Measurements from ENCODE around the gene TRMT1.

The TRMT1 gene

GRCh38 chr19:13092606-13093235, 23.8 kb downstream of the TRMT1 start:
- in situ Hi-C loops (cut with HindIII; ENCODE audit: low sequenced_read_pairs), result no loop called here

- in situ Hi-C loops (cut with HindIII; ENCODE audit: low sequenced_read_pairs), result no loop called here
These were observed 24.4 kb downstream of the TRMT1 start for GRCh38 chr19:13092158-13092543.

DNA sequence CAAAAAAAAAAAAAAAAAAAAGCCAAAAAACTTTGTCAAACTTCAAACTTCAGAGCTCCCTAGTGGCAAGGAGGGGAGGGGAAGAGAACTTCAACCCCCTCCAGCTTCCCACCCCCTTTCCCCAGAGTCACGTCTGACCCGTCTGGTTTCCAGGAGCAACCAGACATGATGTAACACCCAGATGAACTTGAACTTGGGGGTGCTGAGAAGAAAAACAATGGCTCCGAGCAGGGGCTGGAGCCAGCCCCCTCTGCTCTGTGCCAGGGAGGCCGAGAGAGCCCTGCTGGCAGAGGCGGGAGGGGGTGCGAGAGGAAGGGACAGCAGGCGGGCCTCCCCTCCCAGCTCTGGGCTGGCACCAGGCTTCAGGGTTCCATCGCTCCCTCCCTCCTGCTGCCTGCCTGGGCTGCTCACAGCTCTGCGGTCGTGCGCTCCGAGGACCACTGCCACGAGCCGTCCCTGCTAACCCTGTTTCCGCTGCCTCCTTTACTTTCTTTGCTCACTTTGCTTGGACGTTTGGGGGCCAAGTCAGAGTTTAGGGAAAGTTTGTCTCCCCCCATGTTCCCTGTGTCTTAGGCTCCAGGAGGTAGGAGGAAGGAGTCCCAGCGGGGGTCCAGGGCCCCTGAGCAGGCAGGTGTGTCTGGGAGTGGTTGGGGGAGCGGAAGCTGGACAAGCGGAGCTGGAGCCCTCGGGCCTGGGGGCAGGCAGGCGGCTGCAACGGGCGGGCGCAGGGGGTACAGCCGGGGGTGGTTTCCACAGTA, 25.0 kb downstream of the TRMT1 start:
- in situ Hi-C loops (cut with HindIII; ENCODE audit: low sequenced_read_pairs), result no loop called here

GRCh38 chr19:13090511-13091231, 25.9 kb downstream of the TRMT1 start:
- in situ Hi-C loops (cut with HindIII; ENCODE audit: low sequenced_read_pairs), result no loop called here

DNA sequence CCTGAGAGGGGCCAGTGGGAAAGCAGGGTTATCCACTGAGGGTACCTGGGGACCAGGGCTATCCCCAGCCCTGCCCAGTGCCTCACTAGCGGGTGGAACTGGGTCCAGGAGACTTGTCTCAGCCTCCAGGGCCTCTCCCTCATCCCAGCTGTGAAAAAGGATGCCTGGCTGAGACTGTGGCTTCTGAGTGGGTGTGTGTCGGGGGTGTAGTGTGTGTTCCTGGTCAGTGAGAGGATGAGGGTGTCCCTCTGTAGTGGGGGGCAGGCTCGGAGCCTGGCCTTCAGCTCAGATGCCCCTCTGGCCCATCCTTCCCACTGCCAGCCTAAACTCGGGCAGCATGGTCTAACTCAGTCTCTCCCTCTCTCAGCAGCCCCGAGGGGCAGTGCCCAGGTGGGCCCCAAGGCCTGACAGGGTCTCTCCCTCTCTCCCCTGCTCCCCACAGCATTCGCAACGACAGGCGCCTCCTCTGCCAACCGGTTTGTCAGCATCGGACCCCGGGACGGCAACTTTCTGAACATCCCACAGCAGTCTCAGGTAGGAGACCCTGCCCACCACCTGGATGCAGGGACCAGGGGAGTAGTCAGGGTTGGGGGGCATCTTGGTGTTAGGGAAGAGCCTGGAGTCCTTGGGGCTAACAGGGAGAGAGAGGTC, 26.6 kb downstream of the TRMT1 start:
- in situ Hi-C loops (cut with HindIII; ENCODE audit: low sequenced_read_pairs), result no loop called here

DNA sequence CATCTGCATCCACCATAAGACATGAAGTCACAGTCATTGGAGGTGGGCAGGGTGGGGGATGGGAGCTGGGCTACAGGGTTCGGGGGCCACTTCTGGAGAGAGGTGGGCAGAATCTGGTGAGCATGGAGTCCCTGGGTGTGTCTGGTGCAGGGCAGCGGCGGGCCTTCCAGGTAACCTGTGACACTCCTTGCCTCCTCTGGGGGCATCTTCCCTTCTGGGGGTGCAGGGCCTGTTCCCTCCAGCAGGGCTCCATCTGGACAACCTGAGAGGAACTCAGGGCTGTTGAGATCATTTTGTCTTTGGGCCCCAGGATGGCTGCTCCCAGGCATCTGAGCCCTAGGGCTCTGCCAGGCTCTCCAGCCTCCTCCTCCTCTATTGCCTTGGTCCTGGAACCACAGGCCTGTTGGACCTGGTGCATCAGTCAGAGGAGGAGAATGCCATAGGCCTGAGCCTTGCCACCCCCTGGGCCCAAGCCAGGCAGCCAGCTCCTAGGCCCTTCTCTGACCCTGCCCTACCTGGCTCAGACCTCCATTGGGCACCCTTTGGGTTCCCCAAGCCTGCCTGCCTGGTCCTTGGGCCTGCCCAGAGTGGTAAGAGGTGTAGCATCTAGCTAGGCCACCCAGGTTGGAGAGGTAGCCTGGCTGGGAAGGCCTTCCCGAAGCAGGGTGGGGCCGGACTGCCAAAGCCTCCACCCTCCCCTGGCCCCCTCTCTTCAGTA, 27.2 kb downstream of the TRMT1 start:
- in situ Hi-C loops (cut with HindIII; ENCODE audit: low sequenced_read_pairs), result no loop called here

- in situ Hi-C loops (cut with HindIII; ENCODE audit: low sequenced_read_pairs), result no loop called here
These were observed 28.6 kb downstream of the TRMT1 start for GRCh38 chr19:13087795-13088537.

DNA sequence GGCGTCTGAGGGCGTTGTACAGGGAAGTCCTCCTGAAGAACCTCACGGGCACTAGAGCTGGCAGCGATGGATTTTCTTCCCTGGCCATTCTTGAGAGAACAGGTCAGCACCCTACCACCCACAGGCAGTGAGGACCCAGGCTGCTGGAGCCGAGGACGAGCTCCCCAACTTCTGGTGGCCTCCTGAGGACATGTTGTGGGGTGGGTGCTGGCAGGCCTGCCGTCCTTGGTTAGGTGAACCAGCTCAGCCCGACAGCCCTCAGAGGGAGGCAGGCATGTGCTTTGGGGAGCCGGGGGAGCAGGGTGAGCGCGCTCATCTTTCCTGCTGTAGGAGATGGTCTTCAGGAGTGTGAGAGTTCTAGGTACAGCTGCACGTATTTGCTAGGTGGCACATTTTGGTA, 29.2 kb downstream of the TRMT1 start:
- in situ Hi-C loops (cut with HindIII; ENCODE audit: low sequenced_read_pairs), result no loop called here

- in situ Hi-C loops (cut with HindIII; ENCODE audit: low sequenced_read_pairs), result no loop called here
These were observed 30.2 kb downstream of the TRMT1 start for GRCh38 chr19:13086341-13086740.

GRCh38 chr19:13085666-13086065, 30.9 kb downstream of the TRMT1 start:
- in situ Hi-C loops (cut with HindIII; ENCODE audit: low sequenced_read_pairs), result no loop called here

DNA sequence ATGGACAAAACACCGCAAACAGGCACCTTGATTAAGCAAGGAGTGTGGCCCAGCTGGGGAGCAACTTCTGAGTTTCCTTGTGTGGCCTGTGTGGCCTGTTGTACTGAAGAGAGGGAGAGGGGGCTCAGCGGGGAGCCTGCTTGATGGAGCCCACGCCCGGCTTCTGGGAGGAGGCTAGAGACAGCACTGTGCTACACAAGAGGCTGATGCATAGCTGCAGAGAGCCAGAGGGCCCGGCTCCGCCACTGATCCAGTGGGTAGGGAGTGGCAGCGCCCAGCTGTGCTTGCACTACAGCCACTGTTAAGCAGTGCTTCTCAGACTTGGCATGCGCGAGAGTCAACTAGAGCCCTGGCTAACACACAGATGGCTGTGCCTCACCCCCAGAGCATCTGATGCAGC, 32.9 kb downstream of the TRMT1 start:
- in situ Hi-C loops (cut with HindIII; ENCODE audit: low sequenced_read_pairs), result no loop called here

DNA sequence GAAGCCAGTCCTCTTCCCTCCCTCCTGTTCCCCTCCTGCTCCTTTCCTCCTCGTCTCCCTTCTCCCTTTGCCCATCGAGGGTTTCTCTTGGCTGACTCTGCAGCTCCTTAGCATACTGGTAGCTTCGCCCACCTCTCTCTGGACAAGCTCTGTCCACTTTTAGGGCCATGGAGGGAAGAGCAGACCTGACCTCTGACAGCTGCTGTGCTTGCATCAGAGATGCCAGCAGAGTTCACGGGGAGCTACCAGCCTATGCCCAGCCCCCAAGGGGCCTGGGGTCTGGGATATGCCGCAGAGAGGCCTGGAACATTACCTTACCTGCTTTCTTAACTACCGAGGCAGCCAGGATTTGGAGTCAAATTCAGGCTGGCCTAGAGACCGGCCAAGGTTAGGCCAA, 33.5 kb downstream of the TRMT1 start:
- in situ Hi-C loops (cut with HindIII; ENCODE audit: low sequenced_read_pairs), result no loop called here

- in situ Hi-C loops (cut with HindIII; ENCODE audit: low sequenced_read_pairs), result no loop called here
These were observed 34.1 kb downstream of the TRMT1 start for GRCh38 chr19:13082192-13083007.

DNA sequence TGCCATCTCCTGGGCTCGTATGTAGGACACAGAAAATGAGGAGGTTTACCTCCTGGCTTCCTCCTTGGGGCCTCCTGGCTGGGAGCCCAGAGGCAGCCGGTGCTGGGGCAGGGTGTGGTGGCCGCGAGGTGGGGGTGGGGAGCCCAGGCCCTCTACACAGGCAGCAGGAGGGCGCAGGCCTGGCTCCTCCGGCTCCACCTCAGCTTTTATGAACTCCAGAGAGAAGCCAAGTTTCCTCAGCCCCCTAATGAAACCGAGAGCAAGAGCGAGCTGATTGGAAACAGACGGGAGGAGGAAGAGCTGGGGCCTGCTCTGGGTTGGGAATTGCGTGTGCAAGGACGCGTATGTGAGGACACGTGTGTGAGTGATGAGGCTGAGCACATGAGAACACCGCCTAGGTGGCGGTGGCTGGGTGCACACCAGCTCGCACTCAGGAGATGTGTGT, 37.0 kb downstream of the TRMT1 start:
- in situ Hi-C loops (cut with HindIII; ENCODE audit: low sequenced_read_pairs), result no loop called here

- in situ Hi-C loops (cut with HindIII; ENCODE audit: low sequenced_read_pairs), result no loop called here
These were observed 37.5 kb downstream of the TRMT1 start for GRCh38 chr19:13078897-13079541.

DNA sequence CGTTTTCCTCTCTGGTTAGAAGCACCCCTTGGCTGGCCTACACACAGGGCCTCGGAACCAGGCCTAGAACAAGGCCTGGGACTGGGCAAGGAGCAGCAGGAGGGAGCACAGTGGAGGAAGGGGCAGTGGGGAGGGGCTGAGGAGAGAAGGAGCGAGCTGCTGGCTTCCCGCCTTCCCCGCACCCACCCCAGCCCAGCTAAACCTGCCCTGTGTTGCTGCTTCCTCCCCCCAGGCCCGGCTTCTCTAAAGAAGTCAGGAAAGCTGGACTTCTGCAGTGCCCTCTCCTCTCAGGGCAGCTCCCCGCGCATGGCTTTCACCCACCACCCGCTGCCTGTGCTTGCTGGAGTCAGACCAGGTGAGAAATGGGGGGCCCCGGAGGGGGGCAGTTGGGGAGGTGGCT, 38.2 kb downstream of the TRMT1 start:
- in situ Hi-C loops (cut with HindIII; ENCODE audit: low sequenced_read_pairs), result no loop called here

DNA sequence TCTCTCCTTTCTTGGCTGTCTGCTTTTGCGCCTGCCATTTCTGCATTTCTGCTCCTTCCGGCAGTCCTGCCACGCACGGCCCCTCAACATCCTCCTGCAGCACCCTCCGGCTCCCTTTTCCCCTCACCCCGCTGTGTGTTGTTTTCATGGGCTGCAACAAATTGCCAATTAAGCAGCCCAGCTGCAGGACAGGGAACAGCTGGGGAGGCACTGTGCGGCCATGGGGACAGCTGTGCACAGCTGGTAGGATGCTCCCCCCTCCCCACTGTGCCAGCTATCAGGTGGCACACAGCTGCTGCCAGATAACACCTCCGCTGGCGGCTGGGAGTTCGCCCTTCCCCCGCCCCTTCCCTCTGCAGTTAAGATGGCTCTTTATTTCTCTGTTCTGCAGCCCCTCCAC, 39.3 kb downstream of the TRMT1 start:
- in situ Hi-C loops (cut with HindIII; ENCODE audit: low sequenced_read_pairs), result no loop called here

DNA sequence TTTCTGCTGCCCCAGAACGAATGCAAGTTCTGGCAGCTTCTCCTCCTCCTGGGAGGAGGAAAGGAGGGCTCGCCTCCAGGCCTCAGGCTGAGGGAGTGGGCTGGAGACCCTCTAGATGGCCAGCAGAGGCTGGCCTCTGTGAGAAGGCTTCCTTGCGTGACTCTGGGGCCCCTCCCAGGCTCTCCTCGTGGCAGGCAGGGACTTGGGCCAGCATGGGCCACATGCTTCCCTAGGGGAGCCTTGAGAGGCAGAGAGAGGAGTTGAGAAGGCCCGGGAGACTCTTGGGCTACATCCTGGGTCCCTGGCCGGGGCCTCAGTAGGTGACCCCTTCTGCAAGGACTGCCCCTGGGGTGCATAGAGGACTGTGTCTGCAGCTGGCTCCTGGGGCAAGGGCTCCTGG, 39.8 kb downstream of the TRMT1 start:
- in situ Hi-C loops (cut with HindIII; ENCODE audit: low sequenced_read_pairs), result no loop called here

DNA sequence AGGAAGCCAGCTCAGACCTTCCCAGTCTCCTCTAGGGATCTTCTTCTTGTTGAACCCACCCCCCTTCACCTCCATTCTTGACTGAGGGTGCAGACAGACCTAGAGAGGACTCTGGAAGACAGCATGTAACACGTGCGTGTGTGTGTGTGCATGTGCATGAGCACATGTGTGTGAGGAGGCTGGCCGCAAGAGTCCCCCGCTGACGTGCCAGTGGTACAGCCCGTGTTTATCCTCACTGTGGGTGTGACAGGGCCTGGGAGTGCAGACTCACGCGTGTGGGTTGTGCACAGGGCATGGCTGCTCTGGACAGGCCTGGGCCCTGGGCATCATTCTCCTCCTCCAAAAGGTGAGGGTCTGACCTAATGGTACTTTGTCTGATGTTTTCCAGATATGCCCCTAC, 40.2 kb downstream of the TRMT1 start:
- in situ Hi-C loops (cut with HindIII; ENCODE audit: low sequenced_read_pairs), result no loop called here

Measured in DLD1 (cell line).